Heart right ventricle (tissue), 16 donors: ENCODE results near the gene TM4SF5. TPM values are rescaled to one million over a fixed set of nuclear protein-coding genes. Genes with fewer than 3 reads are reported as not detected.

Experiments
- ATAC-seq, 8 donors: fragments of 200-7000 bp; cut with Tn5 transposase; one replicate each; pipeline ENCODE4 v1.9.1; 2020; ENCODE audit warnings: mild to moderate bottlenecking in 8 of 8, moderate library complexity in 8 of 8, moderate number of reproducible peaks in 1 of 8
- DNase-seq, 2 donors: peaks; one replicate each; pipeline ENCODE4 v3.0.0-alpha.2; 2020
- H3K27ac ChIP-seq, 10 donors: fragments of 200-600 bp; sonication (generic) in 2 of 10; one replicate each; pipeline versions ENCODE4 v1.5.0 to v1.8.0; 2020 to 2022; ENCODE audit warnings: mild to moderate bottlenecking in 3 of 10
- H3K27me3 ChIP-seq, 7 donors: fragments of 200-600 bp; one replicate each; pipeline ENCODE4 v1.8.0; 2021 to 2022; ENCODE audit warnings: mild to moderate bottlenecking in 2 of 7
- H3K36me3 ChIP-seq, 9 donors: fragments of 200-600 bp; sonication (generic) in 1 of 9; one replicate each; pipeline versions ENCODE4 v1.5.0 to v1.8.0; 2020 to 2022; ENCODE audit warnings: mild to moderate bottlenecking in 2 of 9
- H3K4me1 ChIP-seq, 9 donors: fragments of 200-600 bp; sonication (generic) in 1 of 9; one replicate each; pipeline versions ENCODE4 v1.5.0 to v1.8.0; 2020 to 2022; ENCODE audit warnings: mild to moderate bottlenecking in 4 of 9
- H3K4me3 ChIP-seq, 10 donors: fragments of 200-600 bp; sonication (generic) in 2 of 10; one replicate each; pipeline versions ENCODE4 v1.5.0 to v1.8.0; 2020 to 2022; ENCODE audit warnings: mild to moderate bottlenecking in 7 of 10, moderate library complexity in 2 of 10
- H3K9me3 ChIP-seq, 11 donors: fragments of 200-600 bp in 10 of 11; sonication (generic) in 2 of 11; one replicate each; pipeline versions ENCODE4 v1.5.0 to v1.8.0; 2013 to 2022; ENCODE audit warnings: mild to moderate bottlenecking in 2 of 11, control low read depth in 1 of 11, moderate library complexity in 1 of 11
- WGBS, 2 donors: extraction: QIAGEN DNeasy Blood & Tissue Kit; methylation state at CpG; one replicate each; pipeline ENCODE4 v1.1.7; 2013; ENCODE audit warnings: inconsistent platforms in 1 of 2; 5-methylcytosine and 5-hydroxymethylcytosine counted together
- intact Hi-C, 10 donors: fragments of 100-400 bp; cut with DNase I; formaldehyde crosslinking; loops; one replicate each; pipeline versions ENCODE4 v1.11.1 to v1.14.2; 2022
- polyA plus RNA-seq, 2 donors: library from polyadenylated mRNA; stranded (reverse); fragments of 200-250 nt; gene quantifications; one replicate each; pipeline ENCODE4 v1.2.3, GENCODE V29; 2013
- total RNA-seq, 10 donors: library from RNA; stranded (reverse); fragmentation: NEBNext Ultra II Directional in 3 of 10; extraction: Animal tissue kit (Norgen Biotek cat#: 25700) in 3 of 10; gene quantifications; one replicate each; pipeline versions ENCODE4 v1.2.1 to v1.2.4, GENCODE V29; 2021 to 2023
- TF ChIP-seq, protein P1 (sequence below), 9 donors: fragments of 200-600 bp; sonication (generic) in 2 of 9; IDR thresholded peaks; one replicate each; pipeline versions ENCODE4 v1.5.0 to v1.8.0; 2021 to 2022; ENCODE audit warnings: antibody characterized with exemption in 9 of 9, mild to moderate bottlenecking in 5 of 9, moderate library complexity in 1 of 9
- donor health status: Arrhythmogenic right ventricular cardiomyopathy.
- donor health status: ischemic (EF 13 %, LVEDD 7.1; RV severe dilation, severe dysfunction).
- donor health status: healthy with polysubstance abuse.
- donor health status: DM: no; HTN: yes; CAD: no.
- donor health status: DM: no; HTN: no; CAD: no.
- donor health status: ischemic (EF 25% LVEDD 6.9; RV normal size, moderate dysfunction).
- donor health status: ischemic (EF 25% LVEDD 5.7; RV mildly dilated, moderate dysfunction).
- donor health status: healthy.
- donor health status: DM: yes; HTN: yes; CAD: no.
- donor health status: Ischemic cardiomyopathy.
- donor health status: ischemic (EF 35%, LVEDD 5.7; RV mildly dilated, moderate dysfunction).
- donor health status: nonischemic (EF 11% LVEDD 7.7; RV severe dilation, severe dysfunction).
- donor health status: DM: yes; HTN: yes; CAD: no.
- donor health status: PGD.
- donor health status: ischemic (EF 29% LVEDD 5.4; RV normal size, mild dysfunction).
- donor health status: nonischemic (EF 23%, LVEDD 6.1; RV moderate dilation, normal function).

TM4SF5 gene
- total and polyA plus RNA-seq, 12 donors = not detected

DNA sequence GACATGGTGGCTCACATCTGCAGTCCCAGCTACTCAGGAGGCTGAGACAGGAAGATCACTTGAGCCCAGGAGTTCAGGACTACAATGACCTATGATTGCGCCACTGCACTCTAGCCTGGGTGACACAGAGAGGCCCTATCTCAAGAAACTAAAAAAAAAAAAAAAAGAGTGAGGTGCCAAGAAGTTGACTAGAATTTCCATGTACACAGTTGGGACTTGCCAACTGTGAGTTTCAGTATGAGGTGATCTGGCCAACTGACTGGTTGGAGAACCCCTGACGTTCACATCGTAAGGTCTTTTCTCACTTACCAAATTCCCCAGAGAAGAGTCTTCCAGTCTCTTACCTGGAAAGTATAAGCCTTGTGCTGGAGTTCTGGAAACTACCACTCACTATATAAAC lies 43.6 kb upstream of the TM4SF5 start:
- H3K4me3 ChIP-seq = no peak overlapping the region
- no peaks in the 10 kb centered on the region for H3K9me3 ChIP-seq
- no peaks in the 10 kb centered on the region for H3K27me3 ChIP-seq
- WGBS, 2 donors = 51 to 60% methylated on average over 3 of the region's 3 CpGs
- ATAC-seq = no peak
- H3K36me3 ChIP-seq = peaks cover 0 to 6% (median 0%) of the 10 kb centered on the region in 9 donors
- peak overlapping the region in 1 of 10 donors; percentile 91 for H3K27ac ChIP-seq
- intact Hi-C loops = no loop called here
- peaks cover 3 to 44% (median 15%) of the 10 kb centered on the region in 9 donors for H3K4me1 ChIP-seq
- no peak for DNase-seq
- TF ChIP-seq, protein P1, sequence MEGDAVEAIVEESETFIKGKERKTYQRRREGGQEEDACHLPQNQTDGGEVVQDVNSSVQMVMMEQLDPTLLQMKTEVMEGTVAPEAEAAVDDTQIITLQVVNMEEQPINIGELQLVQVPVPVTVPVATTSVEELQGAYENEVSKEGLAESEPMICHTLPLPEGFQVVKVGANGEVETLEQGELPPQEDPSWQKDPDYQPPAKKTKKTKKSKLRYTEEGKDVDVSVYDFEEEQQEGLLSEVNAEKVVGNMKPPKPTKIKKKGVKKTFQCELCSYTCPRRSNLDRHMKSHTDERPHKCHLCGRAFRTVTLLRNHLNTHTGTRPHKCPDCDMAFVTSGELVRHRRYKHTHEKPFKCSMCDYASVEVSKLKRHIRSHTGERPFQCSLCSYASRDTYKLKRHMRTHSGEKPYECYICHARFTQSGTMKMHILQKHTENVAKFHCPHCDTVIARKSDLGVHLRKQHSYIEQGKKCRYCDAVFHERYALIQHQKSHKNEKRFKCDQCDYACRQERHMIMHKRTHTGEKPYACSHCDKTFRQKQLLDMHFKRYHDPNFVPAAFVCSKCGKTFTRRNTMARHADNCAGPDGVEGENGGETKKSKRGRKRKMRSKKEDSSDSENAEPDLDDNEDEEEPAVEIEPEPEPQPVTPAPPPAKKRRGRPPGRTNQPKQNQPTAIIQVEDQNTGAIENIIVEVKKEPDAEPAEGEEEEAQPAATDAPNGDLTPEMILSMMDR (IDR thresholded peaks at IDR 0.05) = no peak

DNA sequence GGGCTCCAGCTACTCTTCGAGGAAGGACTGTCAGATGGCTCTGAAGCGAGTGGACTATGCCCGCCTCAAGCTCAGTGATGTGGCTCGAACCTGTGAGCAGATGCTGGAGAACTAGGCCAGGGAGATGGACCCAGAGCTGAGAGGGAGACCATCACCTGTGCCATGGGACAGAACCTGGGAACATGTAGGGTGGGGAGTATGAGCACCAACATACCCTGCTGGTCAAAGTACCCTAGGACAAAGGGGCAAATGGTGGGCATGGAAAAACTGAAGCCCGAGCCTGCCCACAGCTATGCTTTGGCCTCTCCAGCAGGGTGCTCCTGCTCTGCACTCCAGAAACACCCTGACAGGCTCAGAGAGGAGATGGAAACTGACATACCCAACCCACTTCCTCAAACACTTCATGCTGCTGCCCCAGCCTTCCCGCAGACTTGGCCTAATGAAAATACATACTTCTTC lies 38.6 kb upstream of the TM4SF5 start:
- no peak for ATAC-seq
- peaks cover 0 to 10% (median 0%) of the 10 kb centered on the region in 7 donors for H3K27me3 ChIP-seq
- 81 to 83% methylated on average over 6 of the region's 6 CpGs for WGBS, 2 donors
- no peak overlapping the region for H3K4me3 ChIP-seq
- TF ChIP-seq, protein P1 (IDR thresholded peaks at IDR 0.05) = peak in 2 of 9 donors; percentile 28 to 35
- no peaks in the 10 kb centered on the region for H3K9me3 ChIP-seq
- intact Hi-C loops = loop anchor here in 9 of 10 donors (5.0 to 10.0 kb wide), 5 partner anchors 52 to 154 kb away; partner anchors contain the start of genes GLTPD2 (in 6 of the 9) and VMO1 (in 6 of the 9)
- DNase-seq = no peak
- peak overlapping the region in 5 of 10 donors; percentile 15 to 90 (median 39) for H3K27ac ChIP-seq
- H3K36me3 ChIP-seq = peaks cover 0 to 27% (median 0%) of the 10 kb centered on the region in 9 donors
- peaks cover 3 to 66% (median 15%) of the 10 kb centered on the region in 9 donors for H3K4me1 ChIP-seq

DNA sequence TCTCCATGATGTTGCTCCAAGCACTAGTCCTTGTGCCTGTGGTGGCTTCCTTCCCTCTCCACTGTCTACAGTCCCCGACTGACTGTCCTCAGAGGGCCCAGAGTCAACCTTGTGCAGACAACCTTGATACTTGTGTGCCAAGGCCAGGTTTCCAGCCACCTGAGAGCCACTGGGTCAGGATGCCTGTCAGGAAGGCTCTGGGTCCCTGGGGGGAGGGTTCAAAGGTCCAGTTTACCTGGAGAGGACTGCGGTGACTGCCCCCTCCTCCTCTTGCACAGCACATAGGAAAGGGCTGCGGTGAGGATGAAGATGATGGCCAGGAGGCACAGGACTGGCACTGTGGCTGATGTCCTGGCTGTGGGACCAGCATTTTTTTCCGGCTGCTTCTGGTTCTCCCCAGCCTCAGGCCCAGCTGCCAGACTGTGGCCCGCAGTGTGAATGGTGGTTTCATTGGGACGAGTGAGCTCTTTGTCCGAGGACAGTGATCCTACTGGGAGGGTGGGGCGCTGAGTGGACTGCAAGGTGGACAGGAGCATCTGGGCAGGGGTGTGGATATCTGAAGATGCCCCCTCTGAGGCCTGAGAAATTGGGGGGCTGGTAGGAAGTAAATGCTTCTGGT lies 36.7 kb upstream of the TM4SF5 start:
- Histone ChIP-seq H3K27ac (peak overlapping the region in 2 of 10 donors; percentile 25 to 90), H3K36me3 (peaks cover 0 to 27% (median 0%) of the 10 kb centered on the region in 9 donors), H3K9me3 (no peaks in the 10 kb centered on the region), H3K4me1 (peaks cover 5 to 79% (median 23%) of the 10 kb centered on the region in 9 donors), H3K4me3 (no peak overlapping the region), H3K27me3 (peaks cover 0 to 21% (median 0%) of the 10 kb centered on the region in 7 donors)
- intact Hi-C loops = loop anchor here (5.0 to 10.0 kb wide), 5 partner anchors 50 to 152 kb away; partner anchors contain the start of genes GLTPD2 (in 6 of the 10) and VMO1 (in 6 of the 10)
- 88 to 91% methylated on average over 8 of the region's 8 CpGs for WGBS, 2 donors
- DNase-seq (no peak), ATAC-seq (no peak)
- TF ChIP-seq, protein P1 (IDR thresholded peaks at IDR 0.05) = no peak

DNA sequence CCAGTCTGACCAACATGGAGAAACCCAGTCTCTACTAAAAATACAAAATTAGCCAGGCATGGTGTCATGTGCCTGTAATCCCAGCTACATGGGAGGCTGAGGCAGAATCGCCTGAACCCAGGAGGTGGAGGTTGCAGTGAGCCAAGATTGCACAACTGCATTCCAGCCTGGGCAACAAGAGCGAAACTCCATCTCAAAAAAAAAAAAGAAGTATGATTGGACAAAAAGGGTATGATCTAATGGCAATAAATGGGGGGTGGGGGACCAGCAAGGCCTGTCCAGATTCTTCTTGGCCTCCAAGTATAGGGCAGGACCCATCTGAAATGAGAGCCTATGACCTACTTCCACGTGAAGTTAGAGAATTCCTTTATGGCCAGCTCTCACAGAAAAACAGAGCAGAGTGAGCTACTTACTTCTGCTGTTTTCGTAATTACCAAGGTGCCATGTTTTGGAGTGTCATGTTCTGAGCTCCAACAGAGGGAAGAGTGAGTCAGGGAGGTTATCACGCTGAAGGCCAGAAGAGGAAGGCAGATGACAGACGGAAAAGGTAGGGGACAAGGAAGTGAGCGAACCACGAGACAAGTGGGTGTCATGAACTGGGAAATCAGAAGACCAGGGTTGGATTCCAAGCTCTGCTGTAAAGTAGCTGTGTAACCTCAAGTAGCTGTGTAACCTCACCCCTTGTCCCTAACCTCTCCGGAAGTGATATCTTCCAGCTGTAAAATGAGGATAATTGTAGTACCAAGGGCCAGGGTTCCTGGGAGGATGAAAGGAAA lies 35.6 kb upstream of the TM4SF5 start:
- 75 to 76% methylated on average over 9 of the region's 9 CpGs for WGBS, 2 donors
- peak in 1 of 8 donors; percentile 3 for ATAC-seq
- H3K27ac ChIP-seq = peak overlapping the region in 4 of 10 donors; percentile 0 to 90 (median 12)

More for the DNA sequence above, 35.6 kb upstream of the TM4SF5 start:
- Histone ChIP-seq H3K4me1 (peaks cover 2 to 74% (median 18%) of the 10 kb centered on the region in 9 donors), H3K4me3 (no peak overlapping the region), H3K36me3 (peaks cover 0 to 27% (median 0%) of the 10 kb centered on the region in 9 donors), H3K9me3 (no peaks in the 10 kb centered on the region), H3K27me3 (peaks cover 0 to 29% (median 0%) of the 10 kb centered on the region in 7 donors)
- DNase-seq = no peak
- TF ChIP-seq, protein P1 (IDR thresholded peaks at IDR 0.05) = no peak
- intact Hi-C loops = loop anchor here in 6 of 10 donors (5.0 to 10.0 kb wide), 3 partner anchors 49 to 151 kb away; partner anchors contain the start of genes GLTPD2 (in 2 of the 6) and VMO1 (in 2 of the 6)
